ENCODE measurements around the gene PARD3B.

The PARD3B gene

GRCh38 chr2:204645018-204645773 is 99.9 kb downstream of the PARD3B start:
- Histone ChIP-seq H3K27ac (ENCODE audit: low read length) (no peak overlapping the region), H3K4me2 (ENCODE audit: insufficient read depth, low read length) (no peak overlapping the region), H3K4me1 (ENCODE audit: insufficient read depth, low read length) (no peaks in the 10 kb centered on the region), H4K20me1 (ENCODE audit: insufficient read depth, low read length) (no peaks in the 10 kb centered on the region), H3K4me3 (ENCODE audit: low read depth in 1 of 2, low read length in 2 of 2) (no peak overlapping the region), H3K36me3 (ENCODE audit: insufficient read depth, low read length) (no peaks in the 10 kb centered on the region), H3K79me2 (ENCODE audit: insufficient read depth, low read length) (no peaks in the 10 kb centered on the region), H2AFZ (ENCODE audit: low read depth, low read length) (no peak overlapping the region), H3K27me3 (ENCODE audit: insufficient read depth, low read length, poor library complexity) (no peaks in the 10 kb centered on the region), H3K9me3 (ENCODE audit: insufficient read depth, low read length, severe bottlenecking) (no peaks in the 10 kb centered on the region), H3K9ac (ENCODE audit: low read depth, low read length) (no peak overlapping the region)
- no peak for DNase-seq
- ATAC-seq (ENCODE audit: insufficient read depth, low read depth), result no peak
- TF ChIP-seq EZH2 (IDR thresholded peaks at IDR 0.05; ENCODE audit: borderline replicate concordance, low read depth, low read length, severe bottlenecking) (no peak), CTCF (IDR thresholded peaks at IDR 0.05; ENCODE audit: borderline replicate concordance, extremely low read depth, low read length, poor library complexity, severe bottlenecking) (no peak)

GRCh38 chr2:204647626-204648025 is 102.4 kb downstream of the PARD3B start:
- no peaks in the 10 kb centered on the region for H4K20me1 ChIP-seq (ENCODE audit: insufficient read depth, low read length)
- no peaks in the 10 kb centered on the region for H3K9me3 ChIP-seq (ENCODE audit: insufficient read depth, low read length, severe bottlenecking)
- no peak for TF ChIP-seq CTCF (IDR thresholded peaks at IDR 0.05; ENCODE audit: borderline replicate concordance, extremely low read depth, low read length, poor library complexity, severe bottlenecking)
- no peak for TF ChIP-seq EZH2 (IDR thresholded peaks at IDR 0.05; ENCODE audit: borderline replicate concordance, low read depth, low read length, severe bottlenecking)
- no peaks in the 10 kb centered on the region for H3K79me2 ChIP-seq (ENCODE audit: insufficient read depth, low read length)
- no peaks in the 10 kb centered on the region for H3K36me3 ChIP-seq (ENCODE audit: insufficient read depth, low read length)
- no peaks in the 10 kb centered on the region for H3K4me1 ChIP-seq (ENCODE audit: insufficient read depth, low read length)
- H3K4me3 ChIP-seq (ENCODE audit: low read depth in 1 of 2, low read length in 2 of 2), result no peak overlapping the region
- DNase-seq (no peak), ATAC-seq (ENCODE audit: insufficient read depth, low read depth) (no peak)
- H2AFZ ChIP-seq (ENCODE audit: low read depth, low read length), result no peak overlapping the region
- no peaks in the 10 kb centered on the region for H3K27me3 ChIP-seq (ENCODE audit: insufficient read depth, low read length, poor library complexity)
- no peak overlapping the region for H3K4me2 ChIP-seq (ENCODE audit: insufficient read depth, low read length)
- H3K27ac ChIP-seq (ENCODE audit: low read length), result no peak overlapping the region
- H3K9ac ChIP-seq (ENCODE audit: low read depth, low read length), result no peak overlapping the region

GRCh38 chr2:204650611-204651010 is 105.3 kb downstream of the PARD3B start:
- Histone ChIP-seq H2AFZ (ENCODE audit: low read depth, low read length) (no peak overlapping the region), H3K36me3 (ENCODE audit: insufficient read depth, low read length) (no peaks in the 10 kb centered on the region), H3K4me1 (ENCODE audit: insufficient read depth, low read length) (no peaks in the 10 kb centered on the region), H3K4me3 (ENCODE audit: low read depth in 1 of 2, low read length in 2 of 2) (no peak overlapping the region), H3K9ac (ENCODE audit: low read depth, low read length) (no peak overlapping the region), H3K27ac (ENCODE audit: low read length) (no peak overlapping the region), H3K4me2 (ENCODE audit: insufficient read depth, low read length) (no peak overlapping the region), H3K9me3 (ENCODE audit: insufficient read depth, low read length, severe bottlenecking) (no peaks in the 10 kb centered on the region), H3K79me2 (ENCODE audit: insufficient read depth, low read length) (no peaks in the 10 kb centered on the region), H4K20me1 (ENCODE audit: insufficient read depth, low read length) (no peaks in the 10 kb centered on the region), H3K27me3 (ENCODE audit: insufficient read depth, low read length, poor library complexity) (no peaks in the 10 kb centered on the region)
- DNase-seq (no peak), ATAC-seq (ENCODE audit: insufficient read depth, low read depth) (no peak)
- no peak for TF ChIP-seq CTCF (IDR thresholded peaks at IDR 0.05; ENCODE audit: borderline replicate concordance, extremely low read depth, low read length, poor library complexity, severe bottlenecking)
- TF ChIP-seq EZH2 (IDR thresholded peaks at IDR 0.05; ENCODE audit: borderline replicate concordance, low read depth, low read length, severe bottlenecking), result no peak

All from DND-41 (cell line).